GM12865 (cell line): Measurements from ENCODE around the gene NDUFS5.
A peak's percentile ranks its signal among the peaks of the same experiment; 100 is the strongest.

Source experiments
- DNase-seq: peaks from one replicate; pipeline ENCODE4 v3.0.0; 2010; ENCODE audit warnings: low read depth
- H3K4me3 ChIP-seq: 2 replicates; pipeline ENCODE4 v1.5.1; 2011; ENCODE audit warnings: mild to moderate bottlenecking, low read depth, low read length, control low read depth
- CTCF ChIP-seq: IDR thresholded peaks from 2 replicates; pipeline ENCODE4 v1.5.1; 2011; ENCODE audit warnings: low read length, control low read depth, low read depth, inconsistent platforms; ENCODE audit not compliant: insufficient read depth; ENCODE audit errors: missing control alignments

NDUFS5 gene

GRCh38 chr1:38991638-38992411 lies 34.3 kb upstream of the NDUFS5 start:
- peak; percentile 34 for DNase-seq
- H3K4me3 ChIP-seq, result peak overlapping the region; percentile 99
- TF ChIP-seq CTCF, result no peak

- no peak for TF ChIP-seq CTCF
- H3K4me3 ChIP-seq, result peak overlapping the region; percentile 99
- peak; percentile 52 for DNase-seq
Observed at GRCh38 chr1:38992412-38993111, 33.6 kb upstream of the NDUFS5 start.

GRCh38 chr1:38994196-38994595 lies 32.0 kb upstream of the NDUFS5 start:
- no peak overlapping the region for H3K4me3 ChIP-seq
- DNase-seq, result no peak
- no peak for TF ChIP-seq CTCF

- no peak for DNase-seq
- H3K4me3 ChIP-seq, result no peak overlapping the region
- no peak for TF ChIP-seq CTCF
Observed at GRCh38 chr1:38997034-38997900, 28.9 kb upstream of the NDUFS5 start.

- TF ChIP-seq CTCF, result no peak
- no peak for DNase-seq
- H3K4me3 ChIP-seq, result no peak overlapping the region
Observed at GRCh38 chr1:38997901-38998190, 28.3 kb upstream of the NDUFS5 start.

- TF ChIP-seq CTCF, result no peak
- H3K4me3 ChIP-seq, result no peak overlapping the region
- no peak for DNase-seq
Observed at GRCh38 chr1:39001516-39002421, 24.4 kb upstream of the NDUFS5 start.
